Parathyroid adenoma (tissue), 2 donors: ENCODE measurements around the gene SIX4.

ENCODE experiments used
- H2AFZ ChIP-seq: fragments of 300-600 bp; sonication (generic); one replicate; pipeline ENCODE4 v1.7.0; 2017; ENCODE audit warnings: antibody characterized with exemption, mild to moderate bottlenecking
- H3K27ac ChIP-seq: fragments of 300-600 bp; sonication (generic); one replicate; pipeline ENCODE4 v1.7.0; 2017
- H3K27me3 ChIP-seq: fragments of 300-600 bp; sonication (generic); one replicate; pipeline ENCODE4 v1.7.0; 2017; ENCODE audit warnings: low read length; ENCODE audit not compliant: control insufficient read depth, insufficient read depth
- H3K36me3 ChIP-seq: fragments of 300-600 bp; sonication (generic); one replicate; pipeline ENCODE4 v1.7.0; 2017; ENCODE audit warnings: low read length; ENCODE audit not compliant: control insufficient read depth, insufficient read depth
- H3K4me1 ChIP-seq: fragments of 300-600 bp; sonication (generic); one replicate; pipeline ENCODE4 v1.7.0; 2017; ENCODE audit warnings: control low read depth
- H3K4me2 ChIP-seq: fragments of 300-600 bp; sonication (generic); one replicate; pipeline ENCODE4 v1.7.0; 2017; ENCODE audit warnings: low read length
- H3K4me3 ChIP-seq: fragments of 300-600 bp; sonication (generic); one replicate; pipeline ENCODE4 v1.7.0; 2017; ENCODE audit warnings: low read depth, low read length
- H3K79me2 ChIP-seq: fragments of 300-600 bp; sonication (generic); one replicate; pipeline ENCODE4 v1.7.0; 2017; ENCODE audit warnings: control low read depth
- H3K9ac ChIP-seq: fragments of 300-600 bp; sonication (generic); one replicate; pipeline ENCODE4 v1.7.0; 2017; ENCODE audit warnings: mild to moderate bottlenecking
- H3K9me3 ChIP-seq: fragments of 300-600 bp; sonication (generic); one replicate; pipeline ENCODE4 v1.7.0; 2017; ENCODE audit warnings: low read length; ENCODE audit not compliant: control insufficient read depth
- CTCF ChIP-seq: fragments of 300-600 bp; sonication (generic); IDR thresholded peaks from one replicate; pipeline ENCODE4 v1.7.0; 2017; ENCODE audit warnings: antibody characterized with exemption, mild to moderate bottlenecking
- donor health status: primary hyperparathyroidism.

SIX4 gene

DNA sequence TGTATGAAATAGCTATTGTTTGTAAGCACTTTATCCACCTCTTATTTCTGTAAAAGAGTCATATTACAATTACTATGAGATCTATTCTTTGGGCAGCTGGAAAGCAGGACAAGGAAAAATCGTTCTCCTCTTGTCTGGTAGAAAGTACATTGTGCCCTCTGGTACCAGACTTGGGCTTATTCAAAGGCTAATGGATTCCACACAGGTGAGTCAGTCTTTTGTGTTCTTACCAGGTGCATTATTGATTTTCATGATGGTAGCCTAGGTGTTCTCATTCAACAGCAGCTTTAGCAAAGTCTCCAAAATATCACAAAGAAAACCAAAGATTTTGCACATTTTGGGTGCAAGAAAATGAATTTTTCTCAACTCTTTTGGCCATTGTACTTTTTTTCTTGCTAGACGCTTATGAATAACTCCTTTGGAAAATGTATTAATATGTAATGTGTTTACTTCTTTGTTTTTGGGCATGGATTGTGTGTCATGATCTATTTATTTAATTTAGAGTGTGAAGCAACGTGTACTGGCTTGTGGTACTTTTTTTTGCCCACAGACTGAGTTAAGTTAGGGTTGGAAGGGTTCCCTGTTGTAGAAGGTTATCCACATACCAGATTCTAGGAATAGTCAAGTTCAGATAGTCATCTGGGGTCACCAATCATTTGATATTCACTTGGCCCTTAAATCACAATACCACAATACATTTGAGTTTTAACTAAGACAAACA, 36.7 kb upstream of the SIX4 start:
- Histone ChIP-seq H3K4me3 (no peak overlapping the region), H3K4me2 (no peak overlapping the region), H3K4me1 (peaks cover 26% of the 10 kb centered on the region), H3K36me3 (no peaks in the 10 kb centered on the region), H3K9me3 (no peaks in the 10 kb centered on the region), H3K9ac (no peak overlapping the region), H2AFZ (no peak overlapping the region), H3K27ac (no peak overlapping the region), H3K79me2 (peaks cover 25% of the 10 kb centered on the region), H3K27me3 (no peaks in the 10 kb centered on the region)
- TF ChIP-seq CTCF = no peak

DNA sequence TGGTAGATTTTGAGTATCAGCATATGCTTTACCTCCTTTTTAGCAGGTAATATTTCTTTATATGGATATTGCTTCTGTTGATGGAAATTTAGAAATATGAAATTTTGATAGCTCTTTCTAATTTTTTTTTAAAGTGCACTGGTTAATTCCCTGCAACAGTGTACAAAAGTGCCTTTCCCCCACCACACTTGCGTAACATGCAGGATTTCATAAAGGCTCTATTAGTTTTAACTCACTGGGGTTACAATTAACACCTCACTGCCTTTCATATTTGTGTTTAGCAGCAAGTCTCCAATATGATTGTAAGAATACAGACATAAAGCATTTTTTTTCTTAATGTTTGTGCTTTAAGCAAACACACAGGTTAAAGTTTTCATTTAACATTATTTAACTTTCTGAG, 36.1 kb upstream of the SIX4 start:
- H3K4me2 ChIP-seq = no peak overlapping the region
- no peak overlapping the region for H3K9ac ChIP-seq
- no peak overlapping the region for H3K4me3 ChIP-seq
- H3K36me3 ChIP-seq = no peaks in the 10 kb centered on the region
- H3K9me3 ChIP-seq = no peaks in the 10 kb centered on the region
- H3K27ac ChIP-seq = no peak overlapping the region
- peaks cover 27% of the 10 kb centered on the region for H3K79me2 ChIP-seq
- no peak for TF ChIP-seq CTCF
- H2AFZ ChIP-seq = no peak overlapping the region
- peaks cover 26% of the 10 kb centered on the region for H3K4me1 ChIP-seq
- H3K27me3 ChIP-seq = no peaks in the 10 kb centered on the region

DNA sequence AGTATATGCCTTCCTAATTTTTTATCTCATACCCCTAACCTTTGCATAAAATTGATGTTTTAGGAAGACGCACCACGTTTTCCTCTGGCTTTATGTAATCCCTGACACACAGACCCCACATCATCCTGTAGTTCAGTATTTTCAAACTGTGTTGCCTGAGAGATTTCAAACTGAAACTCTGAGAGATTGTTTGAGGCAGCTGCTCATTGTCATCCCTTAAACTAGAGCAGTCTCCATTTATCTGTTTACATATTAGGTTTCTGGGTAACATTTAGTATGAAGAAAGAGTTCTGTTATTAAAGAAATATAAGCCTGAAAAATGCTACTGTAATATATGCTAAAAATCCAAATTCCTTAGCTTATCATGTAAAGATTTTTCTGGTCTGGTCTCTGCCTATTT, 34.7 kb upstream of the SIX4 start:
- Histone ChIP-seq H3K9ac (no peak overlapping the region), H3K4me3 (no peak overlapping the region), H3K36me3 (no peaks in the 10 kb centered on the region), H3K27me3 (no peaks in the 10 kb centered on the region), H3K79me2 (peaks cover 32% of the 10 kb centered on the region), H3K4me2 (no peak overlapping the region), H3K9me3 (no peaks in the 10 kb centered on the region), H2AFZ (no peak overlapping the region), H3K27ac (peak overlapping the region; percentile 10), H3K4me1 (peaks cover 26% of the 10 kb centered on the region)
- TF ChIP-seq CTCF = no peak

- no peak overlapping the region for H3K4me3 ChIP-seq
- H3K79me2 ChIP-seq = peaks cover 39% of the 10 kb centered on the region
- H2AFZ ChIP-seq = no peak overlapping the region
- no peak overlapping the region for H3K4me2 ChIP-seq
- no peak overlapping the region for H3K27ac ChIP-seq
- no peak for TF ChIP-seq CTCF
- H3K36me3 ChIP-seq = no peaks in the 10 kb centered on the region
- H3K9ac ChIP-seq = no peak overlapping the region
- H3K4me1 ChIP-seq = peaks cover 26% of the 10 kb centered on the region
- H3K27me3 ChIP-seq = no peaks in the 10 kb centered on the region
- H3K9me3 ChIP-seq = no peaks in the 10 kb centered on the region
Measured at GRCh38 chr14:60757567-60758002, 33.4 kb upstream of the SIX4 start.

GRCh38 chr14:60756847-60757246, 32.7 kb upstream of the SIX4 start:
- Histone ChIP-seq H3K4me2 (no peak overlapping the region), H3K36me3 (no peaks in the 10 kb centered on the region), H3K79me2 (peaks cover 38% of the 10 kb centered on the region), H3K9ac (no peak overlapping the region), H3K27me3 (no peaks in the 10 kb centered on the region), H3K4me1 (peaks cover 26% of the 10 kb centered on the region), H3K9me3 (no peaks in the 10 kb centered on the region), H3K4me3 (no peak overlapping the region), H2AFZ (no peak overlapping the region), H3K27ac (no peak overlapping the region)
- TF ChIP-seq CTCF = no peak
